ENCODE data around the gene ENTREP1.

ENTREP1 gene

GRCh38 chr9:69319324-69320025, 5.5 kb upstream of the ENTREP1 start:
- no peak for DNase-seq

GRCh38 chr9:69322256-69322655, 2.8 kb upstream of the ENTREP1 start:
- DNase-seq, result no peak

- no peak for DNase-seq
Measured at GRCh38 chr9:69323861-69324260, 1.2 kb upstream of the ENTREP1 start.

- no peak for DNase-seq
Measured at GRCh38 chr9:69325409-69326212, 596 bp downstream of the ENTREP1 start.

GRCh38 chr9:69326261-69326660, 1.2 kb downstream of the ENTREP1 start:
- DNase-seq, result no peak

GRCh38 chr9:69330580-69330979, 5.6 kb downstream of the ENTREP1 start:
- no peak for DNase-seq

- DNase-seq, result no peak
Measured at GRCh38 chr9:69331444-69331843, 6.4 kb downstream of the ENTREP1 start.

- no peak for DNase-seq
Measured at GRCh38 chr9:69332067-69332685, 7.2 kb downstream of the ENTREP1 start.

- DNase-seq, result no peak
Measured at GRCh38 chr9:69333716-69334115, 8.7 kb downstream of the ENTREP1 start.

GRCh38 chr9:69334317-69334716, 9.3 kb downstream of the ENTREP1 start:
- DNase-seq, result no peak

GRCh38 chr9:69339620-69340019, 14.6 kb downstream of the ENTREP1 start:
- no peak for DNase-seq

- DNase-seq, result no peak
Measured at GRCh38 chr9:69340631-69341030, 15.6 kb downstream of the ENTREP1 start.

GRCh38 chr9:69342769-69343168, 17.8 kb downstream of the ENTREP1 start:
- no peak for DNase-seq

- no peak for DNase-seq
Measured at GRCh38 chr9:69344459-69344858, 19.4 kb downstream of the ENTREP1 start.

- no peak for DNase-seq
Measured at GRCh38 chr9:69346596-69347390, 21.8 kb downstream of the ENTREP1 start.

GRCh38 chr9:69347607-69348006, 22.6 kb downstream of the ENTREP1 start:
- no peak for DNase-seq

- no peak for DNase-seq
Measured at GRCh38 chr9:69351227-69351626, 26.2 kb downstream of the ENTREP1 start.

- no peak for DNase-seq
Measured at GRCh38 chr9:69355232-69355631, 30.2 kb downstream of the ENTREP1 start.

- DNase-seq, result no peak
Measured at GRCh38 chr9:69357030-69357775, 32.2 kb downstream of the ENTREP1 start.

- no peak for DNase-seq
Measured at GRCh38 chr9:69357821-69358220, 32.8 kb downstream of the ENTREP1 start.

GRCh38 chr9:69363191-69363590, 38.2 kb downstream of the ENTREP1 start:
- no peak for DNase-seq

GRCh38 chr9:69364510-69365150, 39.6 kb downstream of the ENTREP1 start:
- no peak for DNase-seq
